Measurements from ENCODE around the gene EEF1G. TPM values are rescaled to one million over a fixed set of nuclear protein-coding genes. Genes with fewer than 3 reads are reported as not detected.

The EEF1G gene
- total RNA-seq, 1 experiment from 2014 or later, result 1,667 TPM

DNA sequence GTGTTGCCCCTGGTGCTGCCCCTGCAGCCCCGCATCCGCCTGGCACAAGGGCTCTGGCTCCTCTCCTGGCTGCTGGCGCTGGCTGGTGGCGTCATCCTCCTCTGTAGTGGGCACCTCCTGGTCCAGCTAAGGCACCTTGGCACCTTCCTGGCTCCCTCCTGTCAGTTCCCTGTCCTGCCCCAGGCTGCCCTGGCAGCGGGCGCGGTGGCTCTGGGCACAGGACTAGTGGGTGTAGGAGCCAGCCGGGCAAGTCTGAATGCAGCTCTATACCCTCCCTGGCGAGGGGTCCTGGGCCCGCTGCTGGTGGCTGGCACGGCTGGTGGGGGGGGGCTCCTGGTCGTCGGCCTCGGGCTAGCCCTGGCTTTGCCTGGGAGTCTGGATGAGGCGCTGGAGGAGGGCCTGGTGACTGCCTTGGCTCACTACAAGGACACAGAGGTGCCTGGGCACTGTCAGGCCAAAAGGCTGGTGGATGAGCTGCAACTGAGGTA is 39.6 kb upstream of the EEF1G start:
- TF ChIP-seq, protein P1, sequence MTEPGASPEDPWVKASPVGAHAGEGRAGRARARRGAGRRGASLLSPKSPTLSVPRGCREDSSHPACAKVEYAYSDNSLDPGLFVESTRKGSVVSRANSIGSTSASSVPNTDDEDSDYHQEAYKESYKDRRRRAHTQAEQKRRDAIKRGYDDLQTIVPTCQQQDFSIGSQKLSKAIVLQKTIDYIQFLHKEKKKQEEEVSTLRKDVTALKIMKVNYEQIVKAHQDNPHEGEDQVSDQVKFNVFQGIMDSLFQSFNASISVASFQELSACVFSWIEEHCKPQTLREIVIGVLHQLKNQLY (CRISPR knock-in tag; IDR thresholded peaks at IDR 0.05), result no peak
- TF ChIP-seq RELA (CRISPR knock-in tag; IDR thresholded peaks at IDR 0.05; ENCODE audit: borderline replicate concordance), result 0 out of 2 replicates have a peak, but pooled peaks have one; percentile 35
- peaks cover 9% of the 10 kb centered on the region; the same call in 1 of the 2 replicates for H3K27me3 Mint-ChIP-seq (ENCODE audit: low read depth)
- peaks cover 24% of the 10 kb centered on the region for H3K4me1 Mint-ChIP-seq
- peak overlapping the region; percentile 27; the same call in 1 of the 2 replicates for H3K4me3 Mint-ChIP-seq
- POLR2A ChIA-PET, result interaction anchor here (1.4 to 3.7 kb wide), 2 partner anchors 8 to 22 kb away, joined by 8 to 21 read pairs; partner anchors contain the start of genes B3GAT3 and TUT1
- H3K27ac Mint-ChIP-seq, result no peak overlapping the region
- CTCF ChIA-PET, result interaction anchor here (0.7 to 3.0 kb wide), 4 partner anchors 8 to 58 kb away, joined by 5 to 51 read pairs (median 24); partner anchors contain the start of genes B3GAT3, LBHD1, MTA2 and TUT1
- H3K9me3 Mint-ChIP-seq, result no peaks in the 10 kb centered on the region
- ATAC-seq, result no peak
- DNase-seq (ENCODE audit: low spot score), result no peak
- H3K36me3 Mint-ChIP-seq, result no peaks in the 10 kb centered on the region

DNA sequence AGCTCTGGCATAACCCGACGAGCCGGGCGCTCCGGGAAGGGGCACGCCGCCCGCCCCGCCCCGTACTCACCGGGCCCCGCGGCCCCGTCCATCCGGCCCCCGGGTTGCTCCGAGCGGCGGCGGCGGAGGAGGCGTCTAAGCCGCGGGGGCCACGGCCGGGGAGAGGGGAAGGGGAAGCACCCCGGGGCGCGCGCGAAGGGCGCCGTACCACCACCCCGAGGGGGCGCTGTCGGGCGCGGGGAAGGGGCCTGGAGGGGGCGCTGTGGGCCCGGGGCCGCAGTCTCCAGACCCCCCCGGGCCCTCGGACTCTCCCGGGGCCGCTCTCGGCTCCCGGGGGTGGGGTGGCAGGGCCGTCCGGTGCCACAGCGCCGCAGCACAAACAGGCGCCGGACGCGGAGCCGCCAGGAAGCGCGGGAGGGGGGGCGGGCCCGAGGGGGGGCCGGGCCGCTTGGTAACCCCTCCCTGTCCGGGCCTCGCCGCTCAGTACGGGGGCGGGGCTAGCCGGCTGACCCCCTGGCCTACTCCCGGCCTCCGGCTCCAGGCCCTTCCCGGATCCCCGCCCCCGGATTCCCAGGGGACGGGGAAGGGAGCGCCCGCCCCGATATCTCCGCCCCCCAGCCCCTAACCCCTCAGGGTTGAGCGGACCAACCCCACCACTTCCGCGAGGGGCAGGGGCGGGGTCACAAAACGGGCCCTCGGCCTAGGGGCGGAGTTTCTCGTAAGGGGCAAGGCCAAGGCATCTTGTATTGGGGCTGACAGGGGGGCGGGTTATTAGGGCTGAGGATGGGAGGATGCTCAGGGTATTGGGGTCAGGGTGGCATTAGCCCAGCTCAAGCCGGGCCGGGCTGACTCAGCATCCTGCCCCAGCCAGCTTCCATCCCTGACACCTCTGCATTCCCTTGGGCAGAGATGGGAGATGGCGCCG is 38.9 kb upstream of the EEF1G start, which contains the start of the genes EML3 and ROM1:
EML3 (minus strand) TSS at position 410 of the 925 bp plus-strand sequence; CDS start at position 92, 318 bp downstream.
ROM1 (plus strand) TSS at position 892 of the 925 bp plus-strand sequence; CDS start at position 917, 25 bp downstream.
- peaks cover 28% of the 10 kb centered on the region for H3K4me1 Mint-ChIP-seq
- POLR2A ChIA-PET, result interaction anchor here (0.9 to 3.7 kb wide), 6 partner anchors 9 to 75 kb away, joined by 3 to 21 read pairs (median 8); partner anchors contain the start of genes B3GAT3, C11orf98, CSKMT and MTA2
- H3K36me3 Mint-ChIP-seq, result no peaks in the 10 kb centered on the region
- no peaks in the 10 kb centered on the region for H3K9me3 Mint-ChIP-seq
- ATAC-seq (peak; percentile 89), DNase-seq (ENCODE audit: low spot score) (peak; percentile 97)
- CTCF ChIA-PET, result interaction anchor here (0.6 to 3.7 kb wide), 29 partner anchors 9 to 245 kb away, joined by 3 to 51 read pairs (median 5); partner anchors contain the start of genes B3GAT3, C11orf98, CSKMT and EEF1G
- 0 out of 2 replicates have a peak, but pooled peaks have one; percentile 15 for TF ChIP-seq SP1 (CRISPR knock-in tag; conservative IDR thresholded peaks at IDR 0.05)
- no peak for TF ChIP-seq ZNF671 (CRISPR knock-in tag; IDR thresholded peaks at IDR 0.05)
- TF ChIP-seq ZNF219 (CRISPR knock-in tag; IDR thresholded peaks at IDR 0.05; ENCODE audit: borderline replicate concordance), result 0 out of 2 replicates have a peak, but pooled peaks have one; percentile 25
- peak; percentile 94 for TF ChIP-seq ZNF423 (CRISPR knock-in tag; IDR thresholded peaks at IDR 0.05)
- TF ChIP-seq FOXJ3 (CRISPR knock-in tag; IDR thresholded peaks at IDR 0.05; ENCODE audit: borderline replicate concordance), result no peak
- TF ChIP-seq, protein P2, sequence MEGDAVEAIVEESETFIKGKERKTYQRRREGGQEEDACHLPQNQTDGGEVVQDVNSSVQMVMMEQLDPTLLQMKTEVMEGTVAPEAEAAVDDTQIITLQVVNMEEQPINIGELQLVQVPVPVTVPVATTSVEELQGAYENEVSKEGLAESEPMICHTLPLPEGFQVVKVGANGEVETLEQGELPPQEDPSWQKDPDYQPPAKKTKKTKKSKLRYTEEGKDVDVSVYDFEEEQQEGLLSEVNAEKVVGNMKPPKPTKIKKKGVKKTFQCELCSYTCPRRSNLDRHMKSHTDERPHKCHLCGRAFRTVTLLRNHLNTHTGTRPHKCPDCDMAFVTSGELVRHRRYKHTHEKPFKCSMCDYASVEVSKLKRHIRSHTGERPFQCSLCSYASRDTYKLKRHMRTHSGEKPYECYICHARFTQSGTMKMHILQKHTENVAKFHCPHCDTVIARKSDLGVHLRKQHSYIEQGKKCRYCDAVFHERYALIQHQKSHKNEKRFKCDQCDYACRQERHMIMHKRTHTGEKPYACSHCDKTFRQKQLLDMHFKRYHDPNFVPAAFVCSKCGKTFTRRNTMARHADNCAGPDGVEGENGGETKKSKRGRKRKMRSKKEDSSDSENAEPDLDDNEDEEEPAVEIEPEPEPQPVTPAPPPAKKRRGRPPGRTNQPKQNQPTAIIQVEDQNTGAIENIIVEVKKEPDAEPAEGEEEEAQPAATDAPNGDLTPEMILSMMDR (IDR thresholded peaks at IDR 0.05), result peak; percentile 93
- 0 out of 2 replicates have a peak, but pooled peaks have one; percentile 34 for TF ChIP-seq TEAD1 (CRISPR knock-in tag; IDR thresholded peaks at IDR 0.05)
- TF ChIP-seq, protein P3, sequence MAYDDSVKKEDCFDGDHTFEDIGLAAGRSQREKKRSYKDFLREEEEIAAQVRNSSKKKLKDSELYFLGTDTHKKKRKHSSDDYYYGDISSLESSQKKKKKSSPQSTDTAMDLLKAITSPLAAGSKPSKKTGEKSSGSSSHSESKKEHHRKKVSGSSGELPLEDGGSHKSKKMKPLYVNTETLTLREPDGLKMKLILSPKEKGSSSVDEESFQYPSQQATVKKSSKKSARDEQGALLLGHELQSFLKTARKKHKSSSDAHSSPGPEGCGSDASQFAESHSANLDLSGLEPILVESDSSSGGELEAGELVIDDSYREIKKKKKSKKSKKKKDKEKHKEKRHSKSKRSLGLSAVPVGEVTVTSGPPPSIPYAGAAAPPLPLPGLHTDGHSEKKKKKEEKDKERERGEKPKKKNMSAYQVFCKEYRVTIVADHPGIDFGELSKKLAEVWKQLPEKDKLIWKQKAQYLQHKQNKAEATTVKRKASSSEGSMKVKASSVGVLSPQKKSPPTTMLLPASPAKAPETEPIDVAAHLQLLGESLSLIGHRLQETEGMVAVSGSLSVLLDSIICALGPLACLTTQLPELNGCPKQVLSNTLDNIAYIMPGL (CRISPR knock-in tag; IDR thresholded peaks at IDR 0.05), result peak; percentile 97
- peak within 1 kb of the TSS; percentile 41; the same call in 1 of the 2 replicates for H3K27ac Mint-ChIP-seq
- H3K4me3 Mint-ChIP-seq, result peak within 1 kb of the TSS; percentile 95
- H3K27me3 Mint-ChIP-seq (ENCODE audit: low read depth), result peaks cover 9% of the 10 kb centered on the region; the same call in 1 of the 2 replicates

DNA sequence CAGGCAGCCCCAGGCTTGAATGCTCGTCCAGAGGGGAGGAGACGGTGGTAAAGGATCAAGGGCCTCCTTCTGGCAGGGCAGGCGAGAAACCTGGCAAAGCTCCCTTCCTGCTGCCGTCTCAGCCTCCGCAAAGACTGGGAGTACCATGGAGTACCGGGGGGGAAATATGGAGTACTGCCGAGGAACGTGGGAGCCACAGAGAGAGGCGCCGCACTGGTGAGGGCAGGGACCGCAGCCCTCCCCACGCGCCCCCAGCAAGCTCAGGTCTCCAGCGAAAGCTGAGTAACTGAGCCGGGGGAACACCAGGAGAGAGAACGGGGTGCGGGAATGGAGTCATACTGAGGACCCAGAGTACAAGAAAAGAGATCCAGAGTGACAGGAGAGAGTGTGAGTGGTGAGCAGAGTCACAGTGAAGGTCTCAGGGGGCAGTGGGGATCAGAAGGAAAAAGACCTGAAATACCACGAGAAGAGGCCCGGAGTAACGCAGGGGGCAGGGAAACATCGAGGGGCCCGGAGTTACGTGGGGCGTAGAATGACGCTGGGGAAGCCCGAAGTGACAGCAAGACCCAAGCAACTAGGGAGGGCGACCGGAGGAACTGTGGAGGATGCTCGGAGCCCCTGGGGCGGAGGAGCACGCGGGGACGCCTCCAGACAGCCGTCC is 38.1 kb upstream of the EEF1G start:
- peak overlapping the region; percentile 8; the same call in 1 of the 2 replicates for H3K27ac Mint-ChIP-seq
- ATAC-seq (peak; percentile 1; the same call in 1 of the 2 replicates), DNase-seq (ENCODE audit: low spot score) (peak; percentile 26)
- H3K36me3 Mint-ChIP-seq, result no peaks in the 10 kb centered on the region
- H3K4me3 Mint-ChIP-seq, result peak overlapping the region; percentile 95
- H3K9me3 Mint-ChIP-seq, result no peaks in the 10 kb centered on the region
- H3K27me3 Mint-ChIP-seq (ENCODE audit: low read depth), result peaks cover 9% of the 10 kb centered on the region; the same call in 1 of the 2 replicates
- ChIA-PET POLR2A (interaction anchor here (0.9 to 3.7 kb wide), 5 partner anchors 9 to 76 kb away, joined by 3 to 21 read pairs (median 8); partner anchors contain the start of genes B3GAT3, C11orf98, CSKMT and MTA2), CTCF (interaction anchor here (0.6 to 3.7 kb wide), 32 partner anchors 10 to 250 kb away, joined by 3 to 51 read pairs (median 5); partner anchors contain the start of genes AHNAK, B3GAT3, C11orf98 and CSKMT)
- peaks cover 36% of the 10 kb centered on the region for H3K4me1 Mint-ChIP-seq
- TF ChIP-seq, protein P4, sequence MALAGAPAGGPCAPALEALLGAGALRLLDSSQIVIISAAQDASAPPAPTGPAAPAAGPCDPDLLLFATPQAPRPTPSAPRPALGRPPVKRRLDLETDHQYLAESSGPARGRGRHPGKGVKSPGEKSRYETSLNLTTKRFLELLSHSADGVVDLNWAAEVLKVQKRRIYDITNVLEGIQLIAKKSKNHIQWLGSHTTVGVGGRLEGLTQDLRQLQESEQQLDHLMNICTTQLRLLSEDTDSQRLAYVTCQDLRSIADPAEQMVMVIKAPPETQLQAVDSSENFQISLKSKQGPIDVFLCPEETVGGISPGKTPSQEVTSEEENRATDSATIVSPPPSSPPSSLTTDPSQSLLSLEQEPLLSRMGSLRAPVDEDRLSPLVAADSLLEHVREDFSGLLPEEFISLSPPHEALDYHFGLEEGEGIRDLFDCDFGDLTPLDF (CRISPR knock-in tag; IDR thresholded peaks at IDR 0.05), result no peak
- TF ChIP-seq ZNF219 (CRISPR knock-in tag; IDR thresholded peaks at IDR 0.05; ENCODE audit: borderline replicate concordance) (0 out of 2 replicates have a peak, but pooled peaks have one; percentile 35), ETV6 (CRISPR knock-in tag; IDR thresholded peaks at IDR 0.05) (peak; percentile 62; the same call in 1 of the 2 replicates)
- TF ChIP-seq, protein P5, sequence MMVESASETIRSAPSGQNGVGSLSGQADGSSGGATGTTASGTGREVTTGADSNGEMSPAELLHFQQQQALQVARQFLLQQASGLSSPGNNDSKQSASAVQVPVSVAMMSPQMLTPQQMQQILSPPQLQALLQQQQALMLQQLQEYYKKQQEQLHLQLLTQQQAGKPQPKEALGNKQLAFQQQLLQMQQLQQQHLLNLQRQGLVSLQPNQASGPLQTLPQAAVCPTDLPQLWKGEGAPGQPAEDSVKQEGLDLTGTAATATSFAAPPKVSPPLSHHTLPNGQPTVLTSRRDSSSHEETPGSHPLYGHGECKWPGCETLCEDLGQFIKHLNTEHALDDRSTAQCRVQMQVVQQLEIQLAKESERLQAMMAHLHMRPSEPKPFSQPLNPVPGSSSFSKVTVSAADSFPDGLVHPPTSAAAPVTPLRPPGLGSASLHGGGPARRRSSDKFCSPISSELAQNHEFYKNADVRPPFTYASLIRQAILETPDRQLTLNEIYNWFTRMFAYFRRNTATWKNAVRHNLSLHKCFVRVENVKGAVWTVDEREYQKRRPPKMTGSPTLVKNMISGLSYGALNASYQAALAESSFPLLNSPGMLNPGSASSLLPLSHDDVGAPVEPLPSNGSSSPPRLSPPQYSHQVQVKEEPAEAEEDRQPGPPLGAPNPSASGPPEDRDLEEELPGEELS (CRISPR knock-in tag; IDR thresholded peaks at IDR 0.05), result 0 out of 2 replicates have a peak, but pooled peaks have one; percentile 42
- TF ChIP-seq, protein P6, sequence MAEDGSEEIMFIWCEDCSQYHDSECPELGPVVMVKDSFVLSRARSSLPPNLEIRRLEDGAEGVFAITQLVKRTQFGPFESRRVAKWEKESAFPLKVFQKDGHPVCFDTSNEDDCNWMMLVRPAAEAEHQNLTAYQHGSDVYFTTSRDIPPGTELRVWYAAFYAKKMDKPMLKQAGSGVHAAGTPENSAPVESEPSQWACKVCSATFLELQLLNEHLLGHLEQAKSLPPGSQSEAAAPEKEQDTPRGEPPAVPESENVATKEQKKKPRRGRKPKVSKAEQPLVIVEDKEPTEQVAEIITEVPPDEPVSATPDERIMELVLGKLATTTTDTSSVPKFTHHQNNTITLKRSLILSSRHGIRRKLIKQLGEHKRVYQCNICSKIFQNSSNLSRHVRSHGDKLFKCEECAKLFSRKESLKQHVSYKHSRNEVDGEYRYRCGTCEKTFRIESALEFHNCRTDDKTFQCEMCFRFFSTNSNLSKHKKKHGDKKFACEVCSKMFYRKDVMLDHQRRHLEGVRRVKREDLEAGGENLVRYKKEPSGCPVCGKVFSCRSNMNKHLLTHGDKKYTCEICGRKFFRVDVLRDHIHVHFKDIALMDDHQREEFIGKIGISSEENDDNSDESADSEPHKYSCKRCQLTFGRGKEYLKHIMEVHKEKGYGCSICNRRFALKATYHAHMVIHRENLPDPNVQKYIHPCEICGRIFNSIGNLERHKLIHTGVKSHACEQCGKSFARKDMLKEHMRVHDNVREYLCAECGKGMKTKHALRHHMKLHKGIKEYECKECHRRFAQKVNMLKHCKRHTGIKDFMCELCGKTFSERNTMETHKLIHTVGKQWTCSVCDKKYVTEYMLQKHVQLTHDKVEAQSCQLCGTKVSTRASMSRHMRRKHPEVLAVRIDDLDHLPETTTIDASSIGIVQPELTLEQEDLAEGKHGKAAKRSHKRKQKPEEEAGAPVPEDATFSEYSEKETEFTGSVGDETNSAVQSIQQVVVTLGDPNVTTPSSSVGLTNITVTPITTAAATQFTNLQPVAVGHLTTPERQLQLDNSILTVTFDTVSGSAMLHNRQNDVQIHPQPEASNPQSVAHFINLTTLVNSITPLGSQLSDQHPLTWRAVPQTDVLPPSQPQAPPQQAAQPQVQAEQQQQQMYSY (CRISPR knock-in tag; IDR thresholded peaks at IDR 0.05), result peak; percentile 92

Data from WTC11 (cell line).